Adipocyte (in vitro differentiated cells): Measurements from ENCODE around the gene USP32.

Source experiments
- DNase-seq: peaks from one replicate; pipeline ENCODE4 v3.0.0-alpha.2; 2015; ENCODE audit warnings: low read depth
- H3K27me3 ChIP-seq: replicated peaks from 2 replicates; pipeline ENCODE4 v1.7.0; 2013; ENCODE audit warnings: mild to moderate bottlenecking, low read length, moderate library complexity; ENCODE audit not compliant: control insufficient read depth, insufficient read depth
- H3K36me3 ChIP-seq: 2 replicates; pipeline ENCODE4 v1.7.0; 2013; ENCODE audit warnings: low read length, mild to moderate bottlenecking, moderate library complexity; ENCODE audit not compliant: control insufficient read depth, insufficient read depth, severe bottlenecking
- H3K4me1 ChIP-seq: 2 replicates; pipeline ENCODE4 v1.7.0; 2013; ENCODE audit warnings: mild to moderate bottlenecking, low read length, moderate library complexity; ENCODE audit not compliant: control insufficient read depth, insufficient read depth
- H3K4me3 ChIP-seq: 2 replicates; pipeline ENCODE4 v1.7.0; 2013; ENCODE audit warnings: mild to moderate bottlenecking, low read length, moderate library complexity
- H3K9ac ChIP-seq: 2 replicates; pipeline ENCODE4 v1.7.0; 2013; ENCODE audit warnings: mild to moderate bottlenecking, low read length, moderate library complexity
- H3K9me3 ChIP-seq: 2 replicates; pipeline ENCODE4 v1.7.0; 2013; ENCODE audit warnings: mild to moderate bottlenecking, low read length, moderate library complexity; ENCODE audit not compliant: control insufficient read depth

USP32 gene

DNA sequence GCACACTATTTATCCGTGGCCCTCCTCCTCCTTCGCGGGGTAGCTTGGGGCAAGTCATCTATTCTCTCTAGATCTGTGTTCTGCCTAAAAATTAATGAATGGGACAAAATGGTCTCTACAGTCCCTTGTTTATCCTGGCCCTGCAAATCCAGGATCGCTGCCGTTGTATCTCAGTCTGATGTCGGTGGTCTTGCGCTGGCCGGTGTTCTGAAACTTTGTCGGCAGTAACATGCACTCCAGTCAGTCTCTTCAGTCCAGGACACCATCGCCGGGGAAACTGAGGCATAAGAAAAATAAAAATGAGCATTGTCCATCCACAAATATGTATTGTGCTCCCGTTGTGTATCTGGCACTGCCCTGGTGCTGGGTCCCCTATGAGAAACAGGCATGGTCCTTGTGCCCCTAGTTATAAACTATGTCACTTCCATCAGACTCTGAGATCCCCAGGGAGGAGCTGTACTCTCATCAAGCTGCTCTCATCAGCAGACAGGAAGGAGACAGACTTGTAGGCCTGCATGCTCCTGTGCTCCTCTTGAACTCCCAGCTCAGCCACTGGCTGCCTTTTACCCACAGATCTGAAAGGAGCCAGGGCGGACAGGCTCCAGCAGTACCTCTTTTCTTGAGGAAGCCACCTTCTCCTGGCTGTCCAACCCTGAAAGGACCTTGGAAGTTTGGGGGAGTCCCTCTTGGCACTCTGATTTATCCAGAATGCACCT is 255.8 kb downstream of the USP32 start:
- Histone ChIP-seq H3K4me3 (peak overlapping the region; percentile 93), H3K27me3 (peaks cover 23% of the 10 kb centered on the region)
- DNase-seq: no peak

DNA sequence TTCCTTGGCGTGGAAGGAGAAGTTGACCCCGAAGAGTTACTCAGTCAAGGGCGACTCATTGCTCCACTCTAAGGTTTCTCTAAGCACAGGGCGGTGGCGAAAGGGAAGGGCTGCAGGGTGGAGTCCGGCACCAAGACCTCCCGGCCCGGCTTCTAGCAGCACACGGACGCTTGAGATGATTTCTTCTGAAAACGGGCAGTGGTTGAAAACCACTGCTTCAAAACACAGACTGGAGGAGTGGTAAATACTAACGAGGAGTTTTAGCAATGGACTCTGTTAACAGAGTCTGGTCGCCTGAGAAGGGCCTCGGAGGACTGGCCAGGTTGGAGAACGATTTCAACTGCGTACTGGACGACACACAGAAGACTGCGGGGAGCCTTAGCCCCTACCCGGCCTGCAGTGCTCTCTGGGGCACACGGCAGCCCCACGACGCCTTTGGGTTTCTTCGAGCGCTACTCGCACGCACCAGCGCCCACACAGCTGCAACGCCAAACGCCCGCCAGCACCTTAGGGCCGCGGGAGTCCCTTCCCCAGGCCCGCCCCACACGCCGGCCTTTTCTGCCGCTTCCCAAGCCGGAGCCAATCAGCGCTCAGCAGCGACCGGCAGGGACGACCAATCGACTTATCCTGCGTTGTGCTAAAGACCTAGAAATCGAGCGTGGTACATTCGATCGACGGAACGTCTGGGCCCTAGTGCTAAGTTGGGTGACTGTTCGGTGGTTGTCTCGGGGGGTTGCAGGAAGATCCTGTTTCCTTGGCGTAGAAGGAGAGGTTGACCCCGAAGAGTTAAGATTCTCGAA is 256.6 kb downstream of the USP32 start:
- Histone ChIP-seq H3K4me1 (peaks cover 9% of the 10 kb centered on the region), H3K9me3 (no peaks in the 10 kb centered on the region), H3K36me3 (peaks cover 4% of the 10 kb centered on the region), H3K9ac (peak overlapping the region; percentile 89), H3K27me3 (peaks cover 15% of the 10 kb centered on the region), H3K4me3 (peak overlapping the region; percentile 93)
- peak; percentile 97 for DNase-seq

More for the DNA sequence above, 255.8 kb downstream of the USP32 start:
- peaks cover 10% of the 10 kb centered on the region for H3K4me1 ChIP-seq
- H3K9me3 ChIP-seq: no peaks in the 10 kb centered on the region
- no peak overlapping the region for H3K9ac ChIP-seq
- peaks cover 4% of the 10 kb centered on the region for H3K36me3 ChIP-seq

DNA sequence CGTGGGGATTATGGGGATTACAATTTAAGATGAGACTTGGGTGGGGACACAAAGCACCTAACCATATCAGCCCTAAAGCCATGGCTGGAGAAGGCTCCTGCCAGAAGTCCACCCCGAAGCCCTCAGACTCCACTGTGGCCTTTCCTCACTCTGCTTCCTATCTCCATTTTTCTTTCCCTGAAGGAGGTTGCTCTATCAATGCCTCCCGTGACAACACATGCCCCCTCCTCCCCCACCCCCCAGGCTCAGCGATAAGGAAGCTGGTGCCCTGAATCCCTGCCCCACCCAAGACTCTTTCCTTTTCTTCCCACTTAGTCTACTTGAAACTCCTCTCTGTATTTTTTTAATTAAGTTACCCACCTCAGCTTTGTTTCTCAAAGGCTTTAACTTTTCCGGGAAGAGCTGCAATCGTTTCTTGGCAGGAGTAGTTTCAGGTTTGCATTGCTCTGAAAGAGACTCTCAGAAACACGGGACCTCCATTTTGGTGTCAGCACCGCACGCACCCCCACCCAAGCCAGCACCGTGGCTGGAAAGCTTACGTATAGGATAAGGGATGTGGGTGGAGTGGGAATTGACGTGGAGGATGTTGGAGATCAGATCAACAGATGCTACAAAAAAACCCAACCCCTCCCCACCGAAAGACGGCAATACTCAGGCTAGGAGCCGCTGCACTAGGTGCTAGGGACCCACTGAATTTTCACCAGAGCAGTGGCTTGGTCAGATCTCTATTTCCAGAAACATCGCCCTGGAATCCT is 257.4 kb downstream of the USP32 start:
- Histone ChIP-seq H3K4me1 (peaks cover 4% of the 10 kb centered on the region), H3K9me3 (no peaks in the 10 kb centered on the region), H3K27me3 (peaks cover 7% of the 10 kb centered on the region), H3K4me3 (peak overlapping the region; percentile 93), H3K9ac (peak overlapping the region; percentile 89), H3K36me3 (peaks cover 4% of the 10 kb centered on the region)
- peak; percentile 71 for DNase-seq

- DNase-seq: no peak
- Histone ChIP-seq H3K4me1 (no peaks in the 10 kb centered on the region), H3K4me3 (no peak overlapping the region), H3K9me3 (no peaks in the 10 kb centered on the region), H3K27me3 (no peaks in the 10 kb centered on the region), H3K36me3 (peaks cover 4% of the 10 kb centered on the region), H3K9ac (no peak overlapping the region)
Observed at GRCh38 chr17:60130466-60130865, 261.5 kb downstream of the USP32 start.

- peaks cover 4% of the 10 kb centered on the region for H3K36me3 ChIP-seq
- H3K4me1 ChIP-seq: no peaks in the 10 kb centered on the region
- no peak overlapping the region for H3K9ac ChIP-seq
- no peak for DNase-seq
- H3K4me3 ChIP-seq: no peak overlapping the region
- no peaks in the 10 kb centered on the region for H3K9me3 ChIP-seq
- H3K27me3 ChIP-seq: no peaks in the 10 kb centered on the region
Observed at GRCh38 chr17:60129164-60129563, 262.8 kb downstream of the USP32 start.
